ENCODE data around the gene EPB41.
A peak's percentile ranks its signal among the peaks of the same experiment; 100 is the strongest.
"Not testable (repeated sequence)": the region's sequence is repeated elsewhere in the genome, so short reads cannot be mapped to it uniquely, and the experiment has no call there.

EPB41 gene

DNA sequence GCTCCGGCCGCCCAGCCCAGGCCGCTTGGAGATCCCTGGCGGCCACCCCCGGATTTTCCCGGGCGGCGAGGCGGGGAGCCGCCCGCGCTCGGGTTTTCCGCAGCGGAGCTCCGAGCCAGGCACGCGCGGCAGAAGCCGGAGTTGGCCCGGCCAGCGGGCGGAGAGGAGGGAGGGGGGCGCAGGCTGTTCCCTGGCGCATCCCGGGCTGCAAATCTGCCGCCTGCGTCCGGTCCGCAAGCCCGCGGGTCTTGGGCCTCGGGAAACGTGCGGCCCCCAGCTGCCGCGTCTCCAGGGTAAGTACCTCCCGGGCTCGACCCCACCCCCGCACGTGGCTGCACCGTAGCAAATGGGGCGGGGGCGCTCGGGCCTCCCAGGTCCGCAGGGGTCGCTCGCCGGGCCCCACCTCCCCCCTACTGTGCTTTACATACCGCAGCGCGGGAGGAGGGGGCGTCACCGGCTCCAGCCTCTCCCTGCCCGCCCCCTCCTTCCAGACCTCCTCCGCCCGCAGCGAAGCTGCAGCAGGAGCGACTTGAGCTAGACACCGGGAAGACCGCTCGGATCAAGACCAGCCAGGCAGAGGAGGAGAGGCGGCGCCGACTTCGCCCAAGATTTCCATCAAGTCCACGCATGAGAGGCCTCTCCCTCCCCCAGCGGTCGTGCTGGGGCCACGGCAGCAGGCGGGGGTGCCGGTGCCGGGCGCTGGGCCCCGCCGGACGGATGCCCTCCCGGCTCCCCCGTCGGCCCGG is 207.7 kb downstream of the EPB41 start:
- H3K27ac Mint-ChIP-seq = no peak overlapping the region
- H3K9me3 Mint-ChIP-seq = no peaks in the 10 kb centered on the region
- H3K4me1 Mint-ChIP-seq (ENCODE audit: low read depth) = peaks cover 9% of the 10 kb centered on the region
- H3K4me3 Mint-ChIP-seq = peak overlapping the region; percentile 76
- H3K36me3 Mint-ChIP-seq (ENCODE audit: low read depth) = peaks cover 19% of the 10 kb centered on the region
- peaks cover 13% of the 10 kb centered on the region for H3K27me3 Mint-ChIP-seq

DNA sequence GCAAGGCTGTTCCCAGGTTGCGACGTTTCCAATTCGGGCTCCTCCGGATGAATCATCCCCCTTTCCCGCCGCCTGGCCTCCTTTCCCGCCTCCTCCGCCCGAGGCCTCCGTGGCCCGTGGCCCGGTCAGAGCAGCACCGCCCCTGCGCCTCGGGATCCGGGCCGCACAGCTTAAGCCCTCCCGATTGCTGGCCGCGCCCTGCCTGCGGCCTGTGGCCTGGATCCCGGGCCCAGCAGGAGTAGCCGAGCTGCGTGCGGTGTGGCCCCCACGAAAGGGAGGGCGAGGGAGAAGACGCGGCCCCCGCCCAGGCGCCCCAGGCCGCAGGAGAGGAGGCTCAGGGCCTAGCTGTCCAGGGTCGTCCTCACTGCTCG is 208.3 kb downstream of the EPB41 start:
- Mint-ChIP-seq H3K27ac (no peak overlapping the region), H3K4me1 (ENCODE audit: low read depth) (peaks cover 9% of the 10 kb centered on the region), H3K36me3 (ENCODE audit: low read depth) (peaks cover 13% of the 10 kb centered on the region), H3K27me3 (peaks cover 13% of the 10 kb centered on the region), H3K9me3 (no peaks in the 10 kb centered on the region), H3K4me3 (peak overlapping the region; percentile 76)

- H3K36me3 Mint-ChIP-seq (ENCODE audit: low read depth) = peaks cover 10% of the 10 kb centered on the region
- H3K27ac Mint-ChIP-seq = no peak overlapping the region
- no peaks in the 10 kb centered on the region for H3K9me3 Mint-ChIP-seq
- peaks cover 17% of the 10 kb centered on the region for H3K27me3 Mint-ChIP-seq
- peaks cover 9% of the 10 kb centered on the region for H3K4me1 Mint-ChIP-seq (ENCODE audit: low read depth)
- H3K4me3 Mint-ChIP-seq = peak overlapping the region; percentile 76
Measured at GRCh38 chr1:29123053-29123886, 208.9 kb downstream of the EPB41 start.

DNA sequence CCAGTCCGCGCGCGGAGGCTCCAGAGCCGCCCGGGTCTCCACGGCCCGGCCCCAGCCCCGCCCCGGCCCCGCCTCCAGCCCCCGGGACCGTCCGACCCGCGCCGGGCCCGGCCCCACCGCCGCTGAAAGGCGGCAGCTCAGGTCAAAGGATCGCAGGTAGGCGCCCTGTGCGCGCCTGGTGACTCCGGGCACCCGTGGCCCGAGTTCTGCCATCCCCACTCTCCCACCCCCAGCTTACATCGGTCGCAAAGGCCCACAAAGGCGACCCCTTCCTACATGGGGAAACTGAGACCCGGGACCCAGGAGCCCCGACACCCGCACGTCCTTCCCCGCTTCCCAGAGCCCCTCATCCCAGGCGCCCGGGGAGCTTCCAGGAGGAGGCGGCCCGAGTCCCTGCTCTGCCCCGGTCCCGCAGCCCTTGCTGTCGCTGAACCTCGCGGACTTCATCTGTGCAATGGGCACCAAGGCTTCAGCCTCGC is 209.6 kb downstream of the EPB41 start, which contains the start of gene TMEM200B:
Gene TMEM200B, minus strand, starts transcription at position 17 of the 479 bp plus-strand sequence. CDS start 2,075 bp downstream, outside the sequence.
- peaks cover 17% of the 10 kb centered on the region for H3K27me3 Mint-ChIP-seq
- H3K4me1 Mint-ChIP-seq (ENCODE audit: low read depth) = peaks cover 9% of the 10 kb centered on the region
- peak within 1 kb of the TSS; percentile 26 for H3K27ac Mint-ChIP-seq
- H3K4me3 Mint-ChIP-seq = peak within 1 kb of the TSS; percentile 76
- no peaks in the 10 kb centered on the region for H3K9me3 Mint-ChIP-seq
- H3K36me3 Mint-ChIP-seq (ENCODE audit: low read depth) = peaks cover 4% of the 10 kb centered on the region

- Mint-ChIP-seq H3K36me3 (ENCODE audit: low read depth) (no peaks in the 10 kb centered on the region), H3K4me3 (peak overlapping the region; percentile 76), H3K27me3 (peaks cover 17% of the 10 kb centered on the region), H3K4me1 (ENCODE audit: low read depth) (peaks cover 9% of the 10 kb centered on the region), H3K9me3 (no peaks in the 10 kb centered on the region), H3K27ac (peak overlapping the region; percentile 26)
Measured at GRCh38 chr1:29124366-29125236, 210.2 kb downstream of the EPB41 start.

- Mint-ChIP-seq H3K27me3 (peaks cover 17% of the 10 kb centered on the region), H3K9me3 (no peaks in the 10 kb centered on the region), H3K27ac (peak overlapping the region; percentile 73), H3K4me3 (peak overlapping the region; percentile 70), H3K36me3 (ENCODE audit: low read depth) (no peaks in the 10 kb centered on the region), H3K4me1 (ENCODE audit: low read depth) (peaks cover 9% of the 10 kb centered on the region)
Measured at GRCh38 chr1:29125237-29125641, 210.9 kb downstream of the EPB41 start.

DNA sequence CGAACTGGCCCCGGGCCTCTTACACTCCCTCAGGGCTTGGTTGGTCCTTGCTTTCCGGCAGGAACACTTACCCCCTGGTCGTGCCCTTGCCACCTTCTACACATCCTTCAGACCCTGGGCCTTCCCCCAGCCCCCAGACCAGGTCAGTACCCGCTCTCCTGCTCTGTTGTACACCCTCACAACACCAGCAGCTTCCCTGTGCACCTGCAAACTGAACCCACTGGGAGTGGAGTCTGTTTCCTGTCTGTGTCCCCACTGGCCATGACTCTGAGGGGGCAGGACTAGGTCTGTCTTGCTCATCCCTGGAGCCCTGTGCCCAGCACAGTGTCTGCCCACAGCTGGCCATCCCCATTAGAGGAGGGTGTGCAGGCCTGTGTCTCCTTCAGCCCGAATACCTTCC is 211.4 kb downstream of the EPB41 start:
- H3K36me3 Mint-ChIP-seq (ENCODE audit: low read depth) = no peaks in the 10 kb centered on the region
- H3K27ac Mint-ChIP-seq = peak overlapping the region; percentile 73
- H3K9me3 Mint-ChIP-seq = no peaks in the 10 kb centered on the region
- H3K27me3 Mint-ChIP-seq = peaks cover 16% of the 10 kb centered on the region
- H3K4me3 Mint-ChIP-seq = peak overlapping the region; percentile 70
- peaks cover 9% of the 10 kb centered on the region for H3K4me1 Mint-ChIP-seq (ENCODE audit: low read depth)

DNA sequence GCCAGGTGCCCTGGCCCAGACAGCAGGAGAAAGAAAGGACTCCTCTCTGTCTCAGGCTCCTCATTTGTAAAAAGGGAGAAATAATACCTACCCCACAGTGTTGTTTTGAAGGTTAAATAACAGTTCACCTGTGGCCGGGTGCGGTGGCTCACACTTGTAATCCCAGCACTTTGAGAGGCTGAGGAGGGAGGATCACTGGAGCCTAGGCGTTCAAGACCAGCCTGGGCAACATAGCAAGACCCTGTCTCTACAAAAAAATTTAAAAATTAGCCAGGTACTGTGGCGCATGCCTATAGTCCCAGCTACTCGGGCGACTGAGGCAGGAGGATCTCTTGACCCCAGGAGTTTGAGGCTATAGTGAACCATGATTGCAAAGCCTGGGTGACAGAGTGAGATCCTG is 211.8 kb downstream of the EPB41 start:
- peaks cover 14% of the 10 kb centered on the region for H3K27me3 Mint-ChIP-seq
- no peaks in the 10 kb centered on the region for H3K9me3 Mint-ChIP-seq
- no peaks in the 10 kb centered on the region for H3K36me3 Mint-ChIP-seq (ENCODE audit: low read depth)
- H3K4me3 Mint-ChIP-seq = peak overlapping the region; percentile 70
- no peak overlapping the region for H3K27ac Mint-ChIP-seq
- peaks cover 9% of the 10 kb centered on the region for H3K4me1 Mint-ChIP-seq (ENCODE audit: low read depth)

DNA sequence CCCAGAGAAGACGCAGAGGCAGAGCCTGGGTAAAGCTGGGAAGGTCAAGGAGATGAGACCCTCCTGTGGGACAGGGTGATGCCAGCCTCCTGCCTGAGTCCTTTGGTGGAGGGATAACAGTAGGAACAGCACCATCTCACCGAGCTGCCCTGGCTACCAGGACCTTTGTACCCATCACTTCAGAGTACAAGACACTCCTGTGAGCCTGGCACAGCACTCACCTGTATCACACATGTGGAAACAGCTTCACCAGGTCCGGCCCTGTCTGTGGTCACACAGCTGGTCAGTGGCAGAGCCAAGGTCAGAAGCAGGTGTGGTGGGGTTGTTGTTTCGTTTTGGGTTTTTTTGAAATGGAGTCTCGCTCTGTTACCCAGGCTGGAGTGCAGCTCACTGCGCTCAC is 214.4 kb downstream of the EPB41 start:
- Mint-ChIP-seq H3K9me3 (no peaks in the 10 kb centered on the region), H3K36me3 (ENCODE audit: low read depth) (no peaks in the 10 kb centered on the region), H3K4me1 (ENCODE audit: low read depth) (peaks cover 7% of the 10 kb centered on the region), H3K27me3 (peaks cover 14% of the 10 kb centered on the region), H3K27ac (no peak overlapping the region), H3K4me3 (no peak overlapping the region)

DNA sequence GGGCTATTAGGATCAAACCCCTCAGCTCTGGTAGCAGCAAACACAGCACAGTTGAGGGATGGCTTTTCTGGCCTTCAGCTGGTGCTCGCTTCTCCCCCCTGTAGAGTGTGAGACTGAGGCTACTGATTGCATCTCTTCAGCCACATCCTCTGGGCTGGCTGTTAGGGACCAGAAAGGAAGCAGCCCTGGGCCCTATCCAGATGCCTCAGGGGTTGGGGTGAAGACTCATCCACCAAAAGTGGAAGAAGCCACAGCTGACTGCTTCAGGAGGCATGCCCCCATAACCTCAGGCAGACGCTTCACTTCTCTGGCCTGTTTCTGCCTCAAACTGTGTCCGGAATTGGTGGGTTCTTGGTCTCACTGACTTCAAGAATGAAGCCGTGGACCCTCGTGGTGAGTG is 215.5 kb downstream of the EPB41 start:
- Mint-ChIP-seq H3K4me3 (no peak overlapping the region), H3K9me3 (no peaks in the 10 kb centered on the region), H3K27me3 (peaks cover 14% of the 10 kb centered on the region), H3K36me3 (ENCODE audit: low read depth) (no peaks in the 10 kb centered on the region), H3K27ac (no peak overlapping the region), H3K4me1 (ENCODE audit: low read depth) (peaks cover 11% of the 10 kb centered on the region)

DNA sequence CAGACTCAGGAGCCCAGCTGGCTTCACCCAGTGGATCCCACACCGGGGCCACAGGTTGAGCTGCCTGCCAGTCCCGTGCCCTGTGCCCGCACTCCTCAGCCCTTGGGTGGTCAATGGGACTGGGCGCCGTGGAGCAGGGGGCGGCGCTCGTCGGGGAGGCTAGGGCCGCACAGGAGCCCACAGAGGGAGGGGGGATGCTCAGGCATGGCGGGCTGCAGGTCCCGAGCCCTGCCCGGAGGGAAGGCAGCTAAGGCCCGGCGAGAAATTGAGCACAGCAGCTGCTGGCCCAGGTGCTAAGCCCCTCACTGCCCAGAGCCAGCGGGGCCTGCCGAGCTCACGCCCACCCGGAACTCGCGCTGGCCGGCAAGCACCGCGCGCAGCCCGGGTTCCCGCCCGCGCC is 216.7 kb downstream of the EPB41 start:
- H3K9me3 Mint-ChIP-seq; H3K4me1 Mint-ChIP-seq (ENCODE audit: low read depth); H3K4me3 Mint-ChIP-seq; H3K27ac Mint-ChIP-seq; H3K36me3 Mint-ChIP-seq (ENCODE audit: low read depth): not testable (repeated sequence)
- H3K27me3 Mint-ChIP-seq = peaks cover 11% of the 10 kb centered on the region

DNA sequence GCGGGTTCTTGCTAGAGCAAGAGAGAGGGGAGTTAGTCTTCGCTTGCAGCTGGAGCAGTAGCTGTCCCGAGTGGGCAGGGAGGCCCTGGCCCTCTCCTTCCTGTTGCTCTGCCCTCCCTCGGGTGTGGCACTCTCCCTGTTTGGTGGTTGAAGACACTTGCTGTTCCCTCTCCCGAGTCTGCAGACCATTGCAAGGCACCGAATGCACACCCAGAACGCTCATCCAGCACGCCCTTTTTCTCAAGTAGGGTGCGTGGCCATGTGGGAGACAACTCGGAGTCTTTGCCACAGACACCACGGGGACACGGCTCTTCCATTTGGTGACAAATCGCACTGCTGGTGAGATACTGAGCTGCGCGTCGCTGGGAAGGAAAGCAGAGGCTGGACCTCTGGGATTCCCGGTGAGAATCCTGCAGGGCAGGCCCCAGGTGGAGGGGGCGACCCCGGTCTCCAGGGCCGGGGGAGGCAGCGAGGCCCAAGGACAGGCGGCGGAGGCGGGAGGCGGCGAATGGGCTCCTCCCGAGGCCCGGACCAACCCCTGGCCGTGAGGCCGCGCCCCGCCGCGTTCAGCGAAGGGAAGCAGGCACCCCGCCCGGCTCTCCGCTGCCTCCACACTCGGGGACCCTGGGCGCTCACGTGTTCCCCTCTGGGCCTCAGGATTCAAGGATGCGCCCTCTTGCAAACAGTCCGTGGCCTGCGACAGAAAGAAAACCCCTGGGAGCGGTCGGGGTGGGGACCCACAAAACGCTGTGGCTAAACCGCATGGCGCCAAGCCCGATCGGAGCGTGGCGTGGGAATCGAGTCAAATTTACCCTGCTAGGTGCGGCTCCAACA is 219.7 kb downstream of the EPB41 start:
- no peaks in the 10 kb centered on the region for H3K9me3 Mint-ChIP-seq
- H3K4me1 Mint-ChIP-seq (ENCODE audit: low read depth) = peaks cover 5% of the 10 kb centered on the region
- H3K27me3 Mint-ChIP-seq = peaks cover 8% of the 10 kb centered on the region
- no peak overlapping the region for H3K27ac Mint-ChIP-seq
- H3K36me3 Mint-ChIP-seq (ENCODE audit: low read depth) = no peaks in the 10 kb centered on the region
- no peak overlapping the region for H3K4me3 Mint-ChIP-seq

GRCh38 chr1:29134695-29135028 is 220.3 kb downstream of the EPB41 start:
- Mint-ChIP-seq H3K9me3 (no peaks in the 10 kb centered on the region), H3K27ac (no peak overlapping the region), H3K27me3 (peaks cover 8% of the 10 kb centered on the region), H3K4me1 (ENCODE audit: low read depth) (peaks cover 5% of the 10 kb centered on the region), H3K4me3 (no peak overlapping the region), H3K36me3 (ENCODE audit: low read depth) (no peaks in the 10 kb centered on the region)

GRCh38 chr1:29136391-29136915 is 222.1 kb downstream of the EPB41 start:
- peaks cover 5% of the 10 kb centered on the region for H3K4me1 Mint-ChIP-seq (ENCODE audit: low read depth)
- H3K36me3 Mint-ChIP-seq (ENCODE audit: low read depth) = no peaks in the 10 kb centered on the region
- H3K9me3 Mint-ChIP-seq = no peaks in the 10 kb centered on the region
- no peak overlapping the region for H3K4me3 Mint-ChIP-seq
- H3K27ac Mint-ChIP-seq = no peak overlapping the region
- peaks cover 8% of the 10 kb centered on the region for H3K27me3 Mint-ChIP-seq
